ENCODE measurements around the gene BTN1A1. TPM values are rescaled to one million over a fixed set of nuclear protein-coding genes. Genes with fewer than 3 reads are reported as not detected.

The BTN1A1 gene
- total RNA-seq, 1 experiment from 2014 or later, result 0.10 TPM

DNA sequence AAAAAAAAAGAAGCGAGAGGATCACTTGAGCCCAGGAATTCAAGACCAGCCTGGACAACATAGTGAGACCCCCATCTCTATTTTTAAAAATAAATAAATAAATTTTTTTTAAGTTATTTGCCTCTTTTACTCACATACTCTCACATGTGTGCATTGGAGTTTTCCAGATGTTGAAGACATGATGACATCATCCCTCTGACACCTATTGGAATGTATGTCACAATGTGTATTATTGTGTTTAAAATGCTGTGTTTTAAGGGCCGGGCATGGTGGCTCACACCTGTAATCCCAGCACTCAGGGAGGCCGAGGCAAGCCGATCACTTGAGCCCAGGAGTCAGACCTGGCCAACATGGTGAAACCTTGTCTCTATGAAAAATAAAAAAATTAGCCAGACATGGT, 17.8 kb upstream of the BTN1A1 start:
- in situ Hi-C loops (cut with HindIII; ENCODE audit: low pct_unique_long_range_greater_than_20kb, low sequenced_read_pairs), result no loop called here
- Histone ChIP-seq H3K27me3 (ENCODE audit: control insufficient read depth, insufficient read depth, low read length) (no peaks in the 10 kb centered on the region), H3K27ac (ENCODE audit: low read length) (no peak overlapping the region), H3K4me3 (ENCODE audit: low read depth in 2 of 2, low read length in 2 of 2) (no peak overlapping the region), H3K36me3 (ENCODE audit: control insufficient read depth, insufficient read depth, low read length) (no peaks in the 10 kb centered on the region), H3K9me3 (ENCODE audit: control insufficient read depth, insufficient read depth, low read depth, low read length) (no peaks in the 10 kb centered on the region), H3K4me1 (ENCODE audit: control insufficient read depth, insufficient read depth, low read length) (no peaks in the 10 kb centered on the region)
- ATAC-seq (no peak), DNase-seq (ENCODE audit: low read depth, low spot score) (no peak)
- BruUV-seq (replicated peaks), result no TSS peak
- TF ChIP-seq, protein P1, sequence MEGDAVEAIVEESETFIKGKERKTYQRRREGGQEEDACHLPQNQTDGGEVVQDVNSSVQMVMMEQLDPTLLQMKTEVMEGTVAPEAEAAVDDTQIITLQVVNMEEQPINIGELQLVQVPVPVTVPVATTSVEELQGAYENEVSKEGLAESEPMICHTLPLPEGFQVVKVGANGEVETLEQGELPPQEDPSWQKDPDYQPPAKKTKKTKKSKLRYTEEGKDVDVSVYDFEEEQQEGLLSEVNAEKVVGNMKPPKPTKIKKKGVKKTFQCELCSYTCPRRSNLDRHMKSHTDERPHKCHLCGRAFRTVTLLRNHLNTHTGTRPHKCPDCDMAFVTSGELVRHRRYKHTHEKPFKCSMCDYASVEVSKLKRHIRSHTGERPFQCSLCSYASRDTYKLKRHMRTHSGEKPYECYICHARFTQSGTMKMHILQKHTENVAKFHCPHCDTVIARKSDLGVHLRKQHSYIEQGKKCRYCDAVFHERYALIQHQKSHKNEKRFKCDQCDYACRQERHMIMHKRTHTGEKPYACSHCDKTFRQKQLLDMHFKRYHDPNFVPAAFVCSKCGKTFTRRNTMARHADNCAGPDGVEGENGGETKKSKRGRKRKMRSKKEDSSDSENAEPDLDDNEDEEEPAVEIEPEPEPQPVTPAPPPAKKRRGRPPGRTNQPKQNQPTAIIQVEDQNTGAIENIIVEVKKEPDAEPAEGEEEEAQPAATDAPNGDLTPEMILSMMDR (IDR thresholded peaks at IDR 0.05), result no peak
- TF ChIP-seq TCF7L2 (IDR thresholded peaks at IDR 0.05; ENCODE audit: low read depth, low read length), result no peak
- TF ChIP-seq, protein P2, sequence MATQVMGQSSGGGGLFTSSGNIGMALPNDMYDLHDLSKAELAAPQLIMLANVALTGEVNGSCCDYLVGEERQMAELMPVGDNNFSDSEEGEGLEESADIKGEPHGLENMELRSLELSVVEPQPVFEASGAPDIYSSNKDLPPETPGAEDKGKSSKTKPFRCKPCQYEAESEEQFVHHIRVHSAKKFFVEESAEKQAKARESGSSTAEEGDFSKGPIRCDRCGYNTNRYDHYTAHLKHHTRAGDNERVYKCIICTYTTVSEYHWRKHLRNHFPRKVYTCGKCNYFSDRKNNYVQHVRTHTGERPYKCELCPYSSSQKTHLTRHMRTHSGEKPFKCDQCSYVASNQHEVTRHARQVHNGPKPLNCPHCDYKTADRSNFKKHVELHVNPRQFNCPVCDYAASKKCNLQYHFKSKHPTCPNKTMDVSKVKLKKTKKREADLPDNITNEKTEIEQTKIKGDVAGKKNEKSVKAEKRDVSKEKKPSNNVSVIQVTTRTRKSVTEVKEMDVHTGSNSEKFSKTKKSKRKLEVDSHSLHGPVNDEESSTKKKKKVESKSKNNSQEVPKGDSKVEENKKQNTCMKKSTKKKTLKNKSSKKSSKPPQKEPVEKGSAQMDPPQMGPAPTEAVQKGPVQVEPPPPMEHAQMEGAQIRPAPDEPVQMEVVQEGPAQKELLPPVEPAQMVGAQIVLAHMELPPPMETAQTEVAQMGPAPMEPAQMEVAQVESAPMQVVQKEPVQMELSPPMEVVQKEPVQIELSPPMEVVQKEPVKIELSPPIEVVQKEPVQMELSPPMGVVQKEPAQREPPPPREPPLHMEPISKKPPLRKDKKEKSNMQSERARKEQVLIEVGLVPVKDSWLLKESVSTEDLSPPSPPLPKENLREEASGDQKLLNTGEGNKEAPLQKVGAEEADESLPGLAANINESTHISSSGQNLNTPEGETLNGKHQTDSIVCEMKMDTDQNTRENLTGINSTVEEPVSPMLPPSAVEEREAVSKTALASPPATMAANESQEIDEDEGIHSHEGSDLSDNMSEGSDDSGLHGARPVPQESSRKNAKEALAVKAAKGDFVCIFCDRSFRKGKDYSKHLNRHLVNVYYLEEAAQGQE (IDR thresholded peaks at IDR 0.05; ENCODE audit: insufficient read depth in 1 of 2, low read depth in 2 of 2, low read length in 1 of 2), result no peak
- TF ChIP-seq POLR2AphosphoS5 (IDR thresholded peaks at IDR 0.05; ENCODE audit: low read depth, low read length), result no peak
- no peak for TF ChIP-seq SIN3A (IDR thresholded peaks at IDR 0.05; ENCODE audit: borderline replicate concordance, insufficient read depth, low read depth, low read length)
- ChIA-PET CTCF (no interaction called here), POLR2A (no interaction called here)
- intact Hi-C loops (cut with micrococcal nuclease; ENCODE audit: unreplicated experiment), result no loop called here

DNA sequence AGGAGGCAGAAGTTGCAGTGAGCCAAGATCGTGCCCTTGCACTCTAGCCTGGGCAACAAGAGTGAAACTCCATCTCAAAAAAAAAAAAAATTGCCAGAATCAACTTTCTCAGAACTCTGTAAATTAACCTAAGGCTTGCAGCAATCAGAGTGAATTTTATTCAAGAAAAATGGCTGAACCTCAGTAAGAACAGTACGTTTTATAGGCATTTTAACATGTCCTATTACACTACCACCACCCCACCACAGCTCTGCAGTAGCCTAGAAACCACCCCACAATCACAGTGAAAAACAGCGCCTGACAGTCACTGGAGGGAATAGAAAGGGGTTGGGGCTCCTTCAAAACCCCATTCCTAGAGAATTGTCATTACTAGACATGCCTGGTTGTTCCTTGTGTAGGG, 16.4 kb upstream of the BTN1A1 start:
- DNase-seq (ENCODE audit: low read depth, low spot score) (no peak), ATAC-seq (no peak)
- intact Hi-C loops (cut with micrococcal nuclease; ENCODE audit: unreplicated experiment), result no loop called here
- no peak overlapping the region for H3K27ac ChIP-seq (ENCODE audit: low read length)
- H3K36me3 ChIP-seq (ENCODE audit: control insufficient read depth, insufficient read depth, low read length), result no peaks in the 10 kb centered on the region
- TF ChIP-seq SIN3A (IDR thresholded peaks at IDR 0.05; ENCODE audit: borderline replicate concordance, insufficient read depth, low read depth, low read length), result no peak
- TF ChIP-seq TCF7L2 (IDR thresholded peaks at IDR 0.05; ENCODE audit: low read depth, low read length), result no peak
- TF ChIP-seq, protein P2 (IDR thresholded peaks at IDR 0.05; ENCODE audit: insufficient read depth in 1 of 2, low read depth in 2 of 2, low read length in 1 of 2), result no peak
- TF ChIP-seq, protein P1 (IDR thresholded peaks at IDR 0.05), result no peak
- no peak for TF ChIP-seq POLR2AphosphoS5 (IDR thresholded peaks at IDR 0.05; ENCODE audit: low read depth, low read length)
- H3K27me3 ChIP-seq (ENCODE audit: control insufficient read depth, insufficient read depth, low read length), result no peaks in the 10 kb centered on the region
- no peaks in the 10 kb centered on the region for H3K4me1 ChIP-seq (ENCODE audit: control insufficient read depth, insufficient read depth, low read length)
- no peak overlapping the region for H3K4me3 ChIP-seq (ENCODE audit: low read depth in 2 of 2, low read length in 2 of 2)
- CTCF ChIA-PET, result no interaction called here
- POLR2A ChIA-PET, result no interaction called here
- no peaks in the 10 kb centered on the region for H3K9me3 ChIP-seq (ENCODE audit: control insufficient read depth, insufficient read depth, low read depth, low read length)
- in situ Hi-C loops (cut with HindIII; ENCODE audit: low pct_unique_long_range_greater_than_20kb, low sequenced_read_pairs), result no loop called here
- BruUV-seq (replicated peaks), result no TSS peak

Data from Panc1 (cell line).